ENCODE data around the gene TRIM25.

The TRIM25 gene

GRCh38 chr17:56861899-56862298 lies 52.0 kb downstream of the TRIM25 start:
- no peak for DNase-seq

GRCh38 chr17:56851008-56851407 lies 62.8 kb downstream of the TRIM25 start:
- no peak for DNase-seq

GRCh38 chr17:56850591-56850990 lies 63.3 kb downstream of the TRIM25 start:
- no peak for DNase-seq

GRCh38 chr17:56849131-56849530 lies 64.7 kb downstream of the TRIM25 start:
- no peak for DNase-seq

- DNase-seq, result no peak
These were observed 66.7 kb downstream of the TRIM25 start for GRCh38 chr17:56847106-56847505.

- DNase-seq, result no peak
These were observed 67.9 kb downstream of the TRIM25 start for GRCh38 chr17:56845934-56846333.

GRCh38 chr17:56842577-56842976 lies 71.3 kb downstream of the TRIM25 start:
- DNase-seq, result no peak

- DNase-seq, result no peak
These were observed 75.2 kb downstream of the TRIM25 start for GRCh38 chr17:56838687-56839086.

All from NCI-H2081 treated with DMSO at 0.1 percent for 48 hours (cell line).